RWPE1 (cell line): ENCODE results near the gene PSAP.

Experiments used
- CTCF ChIA-PET: fragments of 350-600 bp; sonication (Branson Sonifier 250); formaldehyde crosslinking; extraction: SDS; loops from one replicate; lab custom pipeline; 2021; lab: Yijun Ruan, JAX
- POLR2A ChIA-PET: fragments of 400-600 bp; formaldehyde crosslinking; extraction: SDS; loops from one replicate; lab custom pipeline; 2020; ENCODE audit warnings: antibody characterized with exemption; ENCODE audit not compliant: low non-redundant PET; lab: Yijun Ruan, JAX
- DNase-seq: peaks from one replicate; pipeline ENCODE4 v3.0.0; 2012; ENCODE audit warnings: low spot score
- H3K27ac ChIP-seq: fragments of 450-650 bp; 2 replicates; pipeline ENCODE4 v1.5.1; 2017
- TF ChIP-seq, protein P1 (sequence below): fragments of 450-650 bp; conservative IDR thresholded peaks from 2 replicates; pipeline ENCODE4 v1.5.1; 2017; ENCODE audit warnings: low read depth, mild to moderate bottlenecking

Gene PSAP

GRCh38 chr10:71845410-71846405 lies 5.3 kb downstream of the PSAP start:
- POLR2A ChIA-PET = no interaction called here
- TF ChIP-seq, protein P1, sequence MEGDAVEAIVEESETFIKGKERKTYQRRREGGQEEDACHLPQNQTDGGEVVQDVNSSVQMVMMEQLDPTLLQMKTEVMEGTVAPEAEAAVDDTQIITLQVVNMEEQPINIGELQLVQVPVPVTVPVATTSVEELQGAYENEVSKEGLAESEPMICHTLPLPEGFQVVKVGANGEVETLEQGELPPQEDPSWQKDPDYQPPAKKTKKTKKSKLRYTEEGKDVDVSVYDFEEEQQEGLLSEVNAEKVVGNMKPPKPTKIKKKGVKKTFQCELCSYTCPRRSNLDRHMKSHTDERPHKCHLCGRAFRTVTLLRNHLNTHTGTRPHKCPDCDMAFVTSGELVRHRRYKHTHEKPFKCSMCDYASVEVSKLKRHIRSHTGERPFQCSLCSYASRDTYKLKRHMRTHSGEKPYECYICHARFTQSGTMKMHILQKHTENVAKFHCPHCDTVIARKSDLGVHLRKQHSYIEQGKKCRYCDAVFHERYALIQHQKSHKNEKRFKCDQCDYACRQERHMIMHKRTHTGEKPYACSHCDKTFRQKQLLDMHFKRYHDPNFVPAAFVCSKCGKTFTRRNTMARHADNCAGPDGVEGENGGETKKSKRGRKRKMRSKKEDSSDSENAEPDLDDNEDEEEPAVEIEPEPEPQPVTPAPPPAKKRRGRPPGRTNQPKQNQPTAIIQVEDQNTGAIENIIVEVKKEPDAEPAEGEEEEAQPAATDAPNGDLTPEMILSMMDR = no peak
- CTCF ChIA-PET = interaction anchor here (0.6 to 1.2 kb wide), 4 partner anchors 19 to 295 kb away, joined by 3 to 7 read pairs (median 6); no protein-coding TSS in a partner anchor
- H3K27ac ChIP-seq = no peak overlapping the region
- no peak for DNase-seq

- H3K27ac ChIP-seq = no peak overlapping the region
- no peak for DNase-seq
- ChIA-PET CTCF (no interaction called here), POLR2A (no interaction called here)
- TF ChIP-seq, protein P1 = no peak
Observed at GRCh38 chr10:71844695-71845094, 6.4 kb downstream of the PSAP start.

DNA sequence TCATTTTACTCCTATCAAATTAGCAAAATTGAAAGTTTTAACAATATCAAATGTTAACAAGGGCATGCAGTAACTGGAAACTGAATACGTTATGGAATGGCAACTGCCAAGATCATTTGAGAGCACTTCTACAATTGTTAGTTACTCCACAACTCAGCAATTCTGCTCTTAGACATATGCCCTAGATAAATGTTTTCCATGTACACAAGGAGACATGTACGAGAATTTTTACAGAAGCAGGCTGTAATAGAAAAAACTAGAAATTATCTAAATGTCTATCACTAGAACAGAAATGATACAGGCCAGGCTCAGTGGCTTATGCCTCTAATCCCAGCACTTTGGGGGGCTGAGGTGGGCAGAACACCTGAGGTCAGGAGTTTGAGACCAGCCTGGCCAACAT lies 7.0 kb downstream of the PSAP start:
- CTCF ChIA-PET = no interaction called here
- POLR2A ChIA-PET = no interaction called here
- DNase-seq = no peak
- H3K27ac ChIP-seq = no peak overlapping the region
- TF ChIP-seq, protein P1 = no peak

- DNase-seq = no peak
- H3K27ac ChIP-seq = no peak overlapping the region
Observed at GRCh38 chr10:71842856-71843686, 8.0 kb downstream of the PSAP start.

DNA sequence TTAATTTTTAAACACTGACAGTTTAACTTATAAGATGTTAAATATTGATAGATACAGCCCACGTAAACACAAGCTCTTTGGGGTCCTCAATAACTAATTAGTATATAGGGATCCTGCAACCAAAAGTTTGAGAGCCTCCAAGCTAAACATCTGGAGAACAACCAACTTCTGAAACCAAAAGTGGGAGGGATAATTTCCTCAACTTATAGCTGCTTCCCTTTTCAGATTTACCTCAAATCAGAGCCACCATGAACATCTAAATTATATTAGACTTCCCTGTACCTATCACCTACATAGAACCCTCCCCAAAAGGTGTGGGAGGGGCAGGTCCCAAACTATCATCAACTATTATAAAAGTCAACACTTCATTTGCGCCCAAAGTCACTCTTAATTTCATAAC lies 8.6 kb downstream of the PSAP start:
- no peak for DNase-seq
- TF ChIP-seq, protein P1 = no peak
- ChIA-PET CTCF (interaction anchor here (3.1 kb wide), 1 partner anchor 54 kb away, joined by 20 read pairs; no protein-coding TSS in a partner anchor), POLR2A (interaction anchor here (0.6 kb wide), 1 partner anchor 479 kb away, joined by 6 read pairs; no protein-coding TSS in a partner anchor)
- no peak overlapping the region for H3K27ac ChIP-seq

More at GRCh38 chr10:71842856-71843686, 8.0 kb downstream of the PSAP start:
- POLR2A ChIA-PET = no interaction called here
- CTCF ChIA-PET = interaction anchor here (3.1 kb wide), 1 partner anchor 53 kb away, joined by 20 read pairs; no protein-coding TSS in a partner anchor
- TF ChIP-seq, protein P1 = no peak

DNA sequence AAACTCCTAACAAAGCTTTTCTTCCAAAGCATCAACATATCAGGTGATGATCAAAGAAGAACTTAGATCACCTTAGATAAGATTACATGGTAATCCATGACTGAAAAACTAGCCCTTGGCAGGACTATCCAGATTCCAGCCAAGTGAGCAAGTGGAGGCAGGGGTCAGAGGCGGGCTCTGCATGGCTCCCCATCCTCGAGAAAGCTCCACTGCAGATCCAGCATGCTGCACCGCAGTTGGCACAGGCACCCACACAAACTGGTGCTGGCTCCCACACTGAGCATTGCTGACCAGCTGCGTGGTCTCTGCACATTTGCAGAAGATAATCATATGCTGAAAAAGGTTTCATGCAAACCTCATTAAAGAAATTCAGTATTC lies 10.1 kb downstream of the PSAP start:
- CTCF ChIA-PET = interaction anchor here (3.1 kb wide), 1 partner anchor 55 kb away, joined by 20 read pairs; no protein-coding TSS in a partner anchor
- TF ChIP-seq, protein P1 = no peak
- DNase-seq = no peak
- no peak overlapping the region for H3K27ac ChIP-seq
- POLR2A ChIA-PET = no interaction called here
